GM23338 (cell line): ENCODE data around the gene RCAN1. TPM values are rescaled to one million over a fixed set of nuclear protein-coding genes. Genes with fewer than 3 reads are reported as not detected.

Source experiments
- ATAC-seq: fragments of 200-7000 bp; cut with Tn5 transposase; 3 replicates; pipeline ENCODE4 v1.9.1; 2020
- DNase-seq: peaks from one replicate; pipeline ENCODE4 v3.0.0-alpha.2; 2015; ENCODE audit warnings: low spot score
- H2AFZ ChIP-seq: fragments of 200-600 bp; sonication (generic); 2 replicates; pipeline ENCODE4 v1.8.0; 2016; ENCODE audit warnings: antibody characterized with exemption, mild to moderate bottlenecking, moderate library complexity
- H3F3A ChIP-seq: fragments of 200-600 bp; sonication (generic); replicated peaks from 2 replicates; pipeline ENCODE4 v1.8.0; 2017; ENCODE audit warnings: antibody characterized with exemption, mixed run types, low read depth
- H3K27ac ChIP-seq: fragments of 200-600 bp; sonication (generic); 2 replicates; pipeline ENCODE4 v1.6.1; 2016; ENCODE audit warnings: low read depth
- H3K27me3 ChIP-seq: fragments of 200-600 bp; sonication (generic); 2 replicates; pipeline ENCODE4 v1.8.0; 2016; ENCODE audit warnings: mild to moderate bottlenecking, mixed run types, moderate library complexity; ENCODE audit not compliant: insufficient read depth
- H3K36me3 ChIP-seq: fragments of 200-600 bp; sonication (generic); 2 replicates; pipeline ENCODE4 v1.8.0; 2016; ENCODE audit warnings: mild to moderate bottlenecking; ENCODE audit not compliant: insufficient read depth
- H3K4me1 ChIP-seq: fragments of 200-600 bp; sonication (generic); 2 replicates; pipeline ENCODE4 v1.8.0; 2016; ENCODE audit warnings: mild to moderate bottlenecking, moderate library complexity; ENCODE audit not compliant: insufficient read depth
- H3K4me2 ChIP-seq: fragments of 200-600 bp; sonication (generic); 2 replicates; pipeline ENCODE4 v1.7.1; 2017; ENCODE audit warnings: mixed run types
- H3K4me3 ChIP-seq: fragments of 200-600 bp; sonication (generic); 2 replicates; pipeline ENCODE4 v1.6.1; 2016; ENCODE audit warnings: mixed run types
- H3K79me2 ChIP-seq: fragments of 200-600 bp; sonication (generic); replicated peaks from 2 replicates; pipeline ENCODE4 v1.8.0; 2017; ENCODE audit warnings: mild to moderate bottlenecking; ENCODE audit not compliant: insufficient read depth
- H3K9me2 ChIP-seq: fragments of 200-600 bp; sonication (generic); 2 replicates; pipeline ENCODE4 v1.8.0; 2017; ENCODE audit not compliant: insufficient read depth
- H4K20me1 ChIP-seq: fragments of 200-600 bp; sonication (generic); replicated peaks from 2 replicates; pipeline ENCODE4 v1.8.0; 2017; ENCODE audit warnings: mild to moderate bottlenecking; ENCODE audit not compliant: insufficient read depth
- H3K27ac Mint-ChIP-seq: 2 replicates; pipeline ENCODE4 v1.8.0; 2020; ENCODE audit warnings: inconsistent platforms, mild to moderate bottlenecking, moderate library complexity, mixed read lengths
- H3K27me3 Mint-ChIP-seq: 3 replicates; pipeline ENCODE4 v1.8.0; 2022; ENCODE audit warnings: low read depth, mild to moderate bottlenecking, moderate library complexity, mixed read lengths, inconsistent platforms; ENCODE audit not compliant: insufficient read depth, poor library complexity
- H3K36me3 Mint-ChIP-seq: 3 replicates; pipeline ENCODE4 v1.8.0; 2021; ENCODE audit warnings: low read depth, mild to moderate bottlenecking, inconsistent platforms, moderate library complexity, mixed read lengths
- H3K4me1 Mint-ChIP-seq: 3 replicates; pipeline ENCODE4 v1.8.0; 2020; ENCODE audit warnings: mild to moderate bottlenecking, inconsistent platforms, mixed read lengths
- H3K4me3 Mint-ChIP-seq: 3 replicates; pipeline ENCODE4 v1.8.0; 2021; ENCODE audit warnings: moderate library complexity, mild to moderate bottlenecking, inconsistent platforms, mixed read lengths
- H3K9me3 Mint-ChIP-seq: 3 replicates; pipeline ENCODE4 v1.8.0; 2020; ENCODE audit warnings: moderate library complexity, mild to moderate bottlenecking, inconsistent platforms, mixed read lengths
- CREB1 ChIP-seq: fragments of 250-450 bp; sonication (Bioruptor Pico); IDR thresholded peaks from 2 replicates; pipeline ENCODE4 v1.5.0; 2020; ENCODE audit warnings: low read depth, mild to moderate bottlenecking, moderate library complexity
- EZH2 ChIP-seq: fragments of 200-600 bp; sonication (generic); IDR thresholded peaks from one replicate; pipeline ENCODE4 v1.8.0; 2017; ENCODE audit warnings: antibody characterized with exemption, mild to moderate bottlenecking, low read depth; ENCODE audit not compliant: unreplicated experiment
- EZH2phosphoT487 ChIP-seq: fragments of 200-600 bp; sonication (generic); IDR thresholded peaks from one replicate; pipeline ENCODE4 v1.8.1; 2018; ENCODE audit warnings: antibody characterized with exemption; ENCODE audit not compliant: unreplicated experiment
- JUNB ChIP-seq: IDR thresholded peaks from one replicate; pipeline ENCODE4 v1.6.1; 2016; ENCODE audit warnings: antibody characterized with exemption; ENCODE audit not compliant: unreplicated experiment
- NANOG ChIP-seq: IDR thresholded peaks from 2 replicates; pipeline ENCODE4 v1.6.1; 2016; ENCODE audit warnings: antibody characterized with exemption, borderline replicate concordance
- POLR2AphosphoS5 ChIP-seq: IDR thresholded peaks from 2 replicates; pipeline ENCODE4 v1.6.1; 2016; ENCODE audit warnings: antibody characterized with exemption, low read depth
- REST ChIP-seq: IDR thresholded peaks from one replicate; pipeline ENCODE4 v1.6.1; 2018; ENCODE audit warnings: antibody characterized with exemption; ENCODE audit not compliant: unreplicated experiment
- STAT1 ChIP-seq: IDR thresholded peaks from one replicate; pipeline ENCODE4 v1.6.1; 2016; ENCODE audit warnings: antibody characterized with exemption; ENCODE audit not compliant: unreplicated experiment
- ZNF114 ChIP-seq: fragments of 250-450 bp; sonication (Bioruptor Pico); IDR thresholded peaks from 2 replicates; pipeline ENCODE4 v1.5.0; 2020; ENCODE audit warnings: mild to moderate bottlenecking, moderate library complexity
- ZNF331 ChIP-seq: fragments of 250-450 bp; sonication (Bioruptor Pico); IDR thresholded peaks from 2 replicates; pipeline ENCODE4 v1.5.0; 2020; ENCODE audit warnings: low read depth, mild to moderate bottlenecking, moderate library complexity
- ZNF462 ChIP-seq: fragments of 250-450 bp; sonication (Bioruptor Pico); IDR thresholded peaks from 2 replicates; pipeline ENCODE4 v1.5.0; 2020; ENCODE audit warnings: mild to moderate bottlenecking, moderate library complexity
- polyA plus RNA-seq: library from polyadenylated mRNA; unstranded; fragments of >200 nt; fragmentation: Nextera tagmentation; extraction: Ambion mirVana; gene quantifications from 2 replicates; pipeline ENCODE4 v1.2.1, GENCODE V29; 2016
- total RNA-seq: library from RNA; depleted of rRNA; stranded (reverse); fragments of >200 nt; shearing (Covaris generic); gene quantifications from 2 replicates; pipeline ENCODE4 v1.2.3, GENCODE V29; 2014
- TF ChIP-seq, protein P1 (sequence below), 2 experiments: fragments of 200-600 bp in 1 of 2; sonication (generic) in 1 of 2; conservative IDR thresholded peaks; 2 replicates each; pipeline versions ENCODE4 v1.5.1 to v1.6.1; 2016 to 2017; ENCODE audit warnings: antibody characterized with exemption in 2 of 2, low read depth in 2 of 2, mild to moderate bottlenecking in 2 of 2, moderate library complexity in 1 of 2
- TF ChIP-seq, protein P2 (sequence below): IDR thresholded peaks from 2 replicates; pipeline ENCODE4 v1.6.1; 2016; ENCODE audit warnings: antibody characterized with exemption

RCAN1 gene
- total and polyA plus RNA-seq, 2 experiments from 2014 or later: 3.7 to 5.2 TPM

GRCh38 chr21:34650861-34651431, 36.0 kb upstream of the RCAN1 start:
- Histone ChIP-seq H3K4me2 (no peak overlapping the region), H2AFZ (no peak overlapping the region), H3K79me2 (no peaks in the 10 kb centered on the region), H3K4me1 (no peaks in the 10 kb centered on the region), H3K27ac (no peak overlapping the region), H3K27me3 (no peaks in the 10 kb centered on the region), H3K4me3 (no peak overlapping the region), H3K9me2 (no peaks in the 10 kb centered on the region; the same call in 1 of the 2 replicates), H3K36me3 (no peaks in the 10 kb centered on the region), H4K20me1 (no peaks in the 10 kb centered on the region), H3F3A (no peaks in the 10 kb centered on the region)
- DNase-seq (no peak), ATAC-seq (no peak)
- peaks cover 5% of the 10 kb centered on the region for H3K27me3 Mint-ChIP-seq
- TF ChIP-seq NANOG (no peak), ZNF331 (CRISPR knock-in tag) (no peak), ZNF462 (CRISPR knock-in tag) (no peak), CREB1 (CRISPR knock-in tag) (no peak), ZNF114 (CRISPR knock-in tag) (no peak), EZH2phosphoT487 (no peak), POLR2AphosphoS5 (no peak), STAT1 (no peak), JUNB (no peak), REST (no peak), EZH2 (no peak)
- TF ChIP-seq, protein P1, sequence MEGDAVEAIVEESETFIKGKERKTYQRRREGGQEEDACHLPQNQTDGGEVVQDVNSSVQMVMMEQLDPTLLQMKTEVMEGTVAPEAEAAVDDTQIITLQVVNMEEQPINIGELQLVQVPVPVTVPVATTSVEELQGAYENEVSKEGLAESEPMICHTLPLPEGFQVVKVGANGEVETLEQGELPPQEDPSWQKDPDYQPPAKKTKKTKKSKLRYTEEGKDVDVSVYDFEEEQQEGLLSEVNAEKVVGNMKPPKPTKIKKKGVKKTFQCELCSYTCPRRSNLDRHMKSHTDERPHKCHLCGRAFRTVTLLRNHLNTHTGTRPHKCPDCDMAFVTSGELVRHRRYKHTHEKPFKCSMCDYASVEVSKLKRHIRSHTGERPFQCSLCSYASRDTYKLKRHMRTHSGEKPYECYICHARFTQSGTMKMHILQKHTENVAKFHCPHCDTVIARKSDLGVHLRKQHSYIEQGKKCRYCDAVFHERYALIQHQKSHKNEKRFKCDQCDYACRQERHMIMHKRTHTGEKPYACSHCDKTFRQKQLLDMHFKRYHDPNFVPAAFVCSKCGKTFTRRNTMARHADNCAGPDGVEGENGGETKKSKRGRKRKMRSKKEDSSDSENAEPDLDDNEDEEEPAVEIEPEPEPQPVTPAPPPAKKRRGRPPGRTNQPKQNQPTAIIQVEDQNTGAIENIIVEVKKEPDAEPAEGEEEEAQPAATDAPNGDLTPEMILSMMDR (conservative IDR thresholded peaks at IDR 0.05; ENCODE audit: low read depth in 2 of 2): no peak
- TF ChIP-seq, protein P2, sequence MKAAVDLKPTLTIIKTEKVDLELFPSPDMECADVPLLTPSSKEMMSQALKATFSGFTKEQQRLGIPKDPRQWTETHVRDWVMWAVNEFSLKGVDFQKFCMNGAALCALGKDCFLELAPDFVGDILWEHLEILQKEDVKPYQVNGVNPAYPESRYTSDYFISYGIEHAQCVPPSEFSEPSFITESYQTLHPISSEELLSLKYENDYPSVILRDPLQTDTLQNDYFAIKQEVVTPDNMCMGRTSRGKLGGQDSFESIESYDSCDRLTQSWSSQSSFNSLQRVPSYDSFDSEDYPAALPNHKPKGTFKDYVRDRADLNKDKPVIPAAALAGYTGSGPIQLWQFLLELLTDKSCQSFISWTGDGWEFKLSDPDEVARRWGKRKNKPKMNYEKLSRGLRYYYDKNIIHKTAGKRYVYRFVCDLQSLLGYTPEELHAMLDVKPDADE: no peak
- H3K9me3 Mint-ChIP-seq: peaks cover 5% of the 10 kb centered on the region; the same call in 2 of the 3 replicates
- H3K36me3 Mint-ChIP-seq: no peaks in the 10 kb centered on the region; the same call in 2 of the 3 replicates
- no peaks in the 10 kb centered on the region for H3K4me1 Mint-ChIP-seq
- no peak overlapping the region for H3K4me3 Mint-ChIP-seq
- no peak overlapping the region for H3K27ac Mint-ChIP-seq
